NCI-H526 (cell line): ENCODE data around the gene CTIF.

Source experiments
- DNase-seq, 2 experiments: peaks; one replicate each; lab custom pipeline; 2025; lab: John Stamatoyannopoulos, UW

Gene CTIF

GRCh38 chr18:48575301-48575657, 36.4 kb downstream of the CTIF start:
- DNase-seq: no peak

GRCh38 chr18:48575658-48576456, 37.0 kb downstream of the CTIF start:
- no peak for DNase-seq

- no peak for DNase-seq
These were observed 37.6 kb downstream of the CTIF start for GRCh38 chr18:48576457-48576771.

GRCh38 chr18:48577478-48578190, 38.8 kb downstream of the CTIF start:
- DNase-seq: no peak

- DNase-seq: no peak
These were observed 39.5 kb downstream of the CTIF start for GRCh38 chr18:48578289-48578688.

- DNase-seq: no peak
These were observed 41.2 kb downstream of the CTIF start for GRCh38 chr18:48580066-48580465.

- no peak for DNase-seq
These were observed 42.0 kb downstream of the CTIF start for GRCh38 chr18:48580782-48581181.

- no peak for DNase-seq
These were observed 42.4 kb downstream of the CTIF start for GRCh38 chr18:48581206-48581605.

GRCh38 chr18:48581941-48582340, 43.1 kb downstream of the CTIF start:
- no peak for DNase-seq

GRCh38 chr18:48582946-48583345, 44.1 kb downstream of the CTIF start:
- no peak for DNase-seq

GRCh38 chr18:48583573-48583972, 44.7 kb downstream of the CTIF start:
- DNase-seq: no peak

- DNase-seq: no peak
These were observed 51.1 kb downstream of the CTIF start for GRCh38 chr18:48589797-48590519.

- DNase-seq: no peak
These were observed 51.8 kb downstream of the CTIF start for GRCh38 chr18:48590678-48591077.

- DNase-seq: no peak
These were observed 53.8 kb downstream of the CTIF start for GRCh38 chr18:48592540-48593171.

GRCh38 chr18:48594471-48595094, 55.8 kb downstream of the CTIF start:
- no peak for DNase-seq

- no peak for DNase-seq
These were observed 56.9 kb downstream of the CTIF start for GRCh38 chr18:48595703-48596218.

- DNase-seq: no peak
These were observed 58.3 kb downstream of the CTIF start for GRCh38 chr18:48597110-48597509.

GRCh38 chr18:48597671-48598070, 58.8 kb downstream of the CTIF start:
- no peak for DNase-seq

- no peak for DNase-seq
These were observed 60.6 kb downstream of the CTIF start for GRCh38 chr18:48599391-48599790.

GRCh38 chr18:48600046-48600445, 61.2 kb downstream of the CTIF start:
- DNase-seq: no peak

GRCh38 chr18:48600456-48601090, 61.7 kb downstream of the CTIF start:
- DNase-seq: no peak
